ENCODE data around the gene OR5H1. TPM values are rescaled to one million over a fixed set of nuclear protein-coding genes. Genes with fewer than 3 reads are reported as not detected.
"Not testable (repeated sequence)": the region's sequence is repeated elsewhere in the genome, so short reads cannot be mapped to it uniquely, and the experiment has no call there.

OR5H1 gene
- total RNA-seq, 1 donor, result not detected

DNA sequence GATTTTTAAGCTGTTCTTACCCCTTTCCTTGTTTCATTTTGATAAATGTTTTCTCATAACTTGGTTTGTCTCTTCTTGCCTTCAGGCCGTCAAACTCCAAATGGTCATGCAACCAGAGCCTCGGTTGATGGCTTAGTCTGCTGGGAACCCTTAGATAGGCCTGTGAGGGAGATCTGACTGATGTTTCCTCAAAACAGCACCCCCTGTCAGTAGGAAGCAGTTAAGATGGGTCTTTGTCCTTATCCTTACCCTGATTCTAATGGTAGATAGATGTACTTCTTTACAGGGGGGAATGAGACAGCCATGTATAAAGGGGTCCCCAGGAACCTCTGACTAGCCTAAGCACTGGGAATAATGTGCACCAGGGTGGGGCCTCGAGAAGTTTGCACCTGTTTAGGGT is 16.3 kb upstream of the OR5H1 start:
- H3K4me3 ChIP-seq (ENCODE audit: low read depth, low read length), result no peak overlapping the region
- DNase-seq (ENCODE audit: low read depth), result no peak
- TF ChIP-seq, protein P1, sequence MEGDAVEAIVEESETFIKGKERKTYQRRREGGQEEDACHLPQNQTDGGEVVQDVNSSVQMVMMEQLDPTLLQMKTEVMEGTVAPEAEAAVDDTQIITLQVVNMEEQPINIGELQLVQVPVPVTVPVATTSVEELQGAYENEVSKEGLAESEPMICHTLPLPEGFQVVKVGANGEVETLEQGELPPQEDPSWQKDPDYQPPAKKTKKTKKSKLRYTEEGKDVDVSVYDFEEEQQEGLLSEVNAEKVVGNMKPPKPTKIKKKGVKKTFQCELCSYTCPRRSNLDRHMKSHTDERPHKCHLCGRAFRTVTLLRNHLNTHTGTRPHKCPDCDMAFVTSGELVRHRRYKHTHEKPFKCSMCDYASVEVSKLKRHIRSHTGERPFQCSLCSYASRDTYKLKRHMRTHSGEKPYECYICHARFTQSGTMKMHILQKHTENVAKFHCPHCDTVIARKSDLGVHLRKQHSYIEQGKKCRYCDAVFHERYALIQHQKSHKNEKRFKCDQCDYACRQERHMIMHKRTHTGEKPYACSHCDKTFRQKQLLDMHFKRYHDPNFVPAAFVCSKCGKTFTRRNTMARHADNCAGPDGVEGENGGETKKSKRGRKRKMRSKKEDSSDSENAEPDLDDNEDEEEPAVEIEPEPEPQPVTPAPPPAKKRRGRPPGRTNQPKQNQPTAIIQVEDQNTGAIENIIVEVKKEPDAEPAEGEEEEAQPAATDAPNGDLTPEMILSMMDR (IDR thresholded peaks at IDR 0.05; ENCODE audit: insufficient read depth, low read length), result no peak

DNA sequence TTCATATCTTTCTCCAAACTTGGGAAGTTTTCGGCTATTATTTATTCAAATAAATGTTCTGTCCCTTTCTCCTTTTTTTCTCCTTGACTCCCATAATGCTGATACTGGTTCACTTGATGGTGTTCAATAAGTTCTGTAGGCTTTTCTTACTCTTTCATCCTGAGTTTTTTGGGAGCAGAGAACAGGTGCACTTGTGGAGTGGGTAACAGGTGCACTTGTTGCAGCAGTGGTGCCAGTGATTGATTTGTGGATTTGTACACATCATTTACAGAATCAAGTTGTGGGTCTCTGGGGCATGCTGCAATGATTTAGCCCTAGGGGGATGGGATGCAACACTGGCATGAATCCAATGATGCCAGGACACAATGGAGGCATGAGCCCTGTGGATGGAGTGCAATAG is 14.8 kb upstream of the OR5H1 start:
- DNase-seq (ENCODE audit: low read depth), result no peak
- TF ChIP-seq, protein P1 (IDR thresholded peaks at IDR 0.05; ENCODE audit: insufficient read depth, low read length), result no peak
- no peak overlapping the region for H3K4me3 ChIP-seq (ENCODE audit: low read depth, low read length)

DNA sequence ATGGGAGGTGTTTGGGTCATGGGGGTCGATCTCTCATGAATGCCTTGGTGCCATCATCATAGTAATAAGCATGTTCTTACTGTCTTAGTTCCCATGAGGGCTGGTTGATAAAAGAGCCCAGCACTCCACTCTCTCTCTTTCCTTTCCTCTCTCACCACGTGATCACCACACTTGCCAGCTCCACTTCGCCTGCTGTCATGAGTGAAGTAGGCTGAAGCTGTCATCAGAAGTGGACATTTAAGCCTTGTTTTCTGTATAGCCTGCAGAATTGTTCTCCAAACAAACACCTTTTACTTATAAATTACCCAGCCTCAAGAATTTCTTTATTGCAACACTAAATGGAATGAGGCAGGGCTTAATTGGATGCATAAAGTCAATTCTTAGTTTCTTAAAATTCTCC is 6.1 kb downstream of the OR5H1 start:
- no peak overlapping the region for H3K4me3 ChIP-seq (ENCODE audit: low read depth, low read length)
- DNase-seq (ENCODE audit: low read depth), result no peak
- TF ChIP-seq, protein P1 (IDR thresholded peaks at IDR 0.05; ENCODE audit: insufficient read depth, low read length), result no peak

DNA sequence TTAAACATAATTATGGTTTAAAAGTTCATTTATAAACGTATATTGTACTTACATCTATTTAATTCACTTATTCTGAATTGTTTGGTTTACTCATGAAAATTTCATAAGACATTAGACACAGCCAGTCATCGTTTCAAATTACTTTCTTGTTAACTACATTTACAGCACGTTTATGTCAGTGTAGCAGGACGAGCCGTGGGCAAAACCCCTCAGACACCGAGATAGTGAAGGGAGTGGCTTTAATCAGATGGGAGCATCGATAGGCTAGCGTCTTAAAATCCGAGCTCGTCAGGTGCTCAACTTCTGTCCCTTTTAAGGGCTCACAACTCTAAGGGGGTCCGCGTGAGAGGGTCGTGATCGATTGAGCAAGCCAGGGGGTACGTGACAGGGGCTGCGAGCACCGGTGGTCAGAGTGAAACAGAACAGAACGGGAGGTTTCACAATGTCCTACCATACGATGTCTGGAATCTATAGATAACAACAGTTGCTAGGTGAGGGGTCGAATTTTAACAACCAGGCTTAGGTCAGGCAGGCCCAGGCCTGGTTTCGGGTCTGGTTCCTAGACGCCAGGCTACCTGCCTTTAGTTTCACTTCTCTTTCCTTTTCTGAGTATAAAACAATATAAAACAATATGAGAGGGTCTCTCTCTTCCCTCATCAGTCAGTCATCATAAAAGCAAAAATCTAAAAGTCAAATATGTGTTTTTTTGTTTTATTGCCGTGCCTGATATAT is 7.5 kb downstream of the OR5H1 start:
- H3K4me3 ChIP-seq (ENCODE audit: low read depth, low read length); DNase-seq (ENCODE audit: low read depth): not testable (repeated sequence)

DNA sequence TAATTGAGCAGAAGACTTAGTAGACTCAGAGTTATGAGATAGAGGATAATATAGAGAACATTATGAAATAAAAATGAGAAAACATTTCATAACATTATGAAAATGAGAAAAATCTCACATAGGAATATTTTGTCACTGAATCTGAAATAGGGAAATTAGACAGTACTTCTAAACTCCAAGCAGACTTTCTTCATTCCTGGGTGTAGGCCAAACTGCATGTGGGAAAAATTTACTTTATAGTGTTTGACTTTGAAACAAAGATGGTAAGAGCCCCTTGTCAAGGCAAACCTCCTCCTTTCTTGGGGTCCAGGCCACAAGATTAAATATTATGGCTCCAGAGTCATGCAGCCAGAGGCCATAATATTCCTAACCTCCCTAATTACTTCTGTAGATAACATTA is 10.0 kb downstream of the OR5H1 start:
- TF ChIP-seq, protein P1 (IDR thresholded peaks at IDR 0.05; ENCODE audit: insufficient read depth, low read length), result no peak
- no peak for DNase-seq (ENCODE audit: low read depth)

DNA sequence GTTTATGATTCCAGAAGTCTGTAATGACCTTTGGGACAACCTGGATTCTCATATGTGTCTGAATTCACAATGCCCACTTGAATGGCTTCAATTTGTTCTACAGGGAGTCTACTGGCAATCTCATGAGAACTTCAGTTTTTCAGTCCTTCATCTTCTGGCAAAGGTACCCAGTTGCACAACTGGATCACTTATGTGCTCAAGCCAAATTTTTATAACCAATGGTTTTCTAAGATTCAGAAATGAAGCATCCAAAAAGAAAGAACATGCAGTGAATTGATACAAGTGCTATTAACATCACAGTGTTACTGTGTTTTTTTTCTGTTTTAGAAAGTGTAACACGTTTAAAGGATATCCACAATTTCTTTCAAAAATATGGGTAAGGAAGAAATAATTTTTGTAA is 16.7 kb downstream of the OR5H1 start, which contains the start of gene OR5H14:
TSS of gene OR5H14 (plus strand) at position 301 of the 400 bp plus-strand sequence. CDS start 1,907 bp downstream, outside the sequence.
- TF ChIP-seq, protein P1 (IDR thresholded peaks at IDR 0.05; ENCODE audit: insufficient read depth, low read length), result no peak
- no peak for DNase-seq (ENCODE audit: low read depth)

More for the DNA sequence above, 10.0 kb downstream of the OR5H1 start:
- no peak overlapping the region for H3K4me3 ChIP-seq (ENCODE audit: low read depth, low read length)

DNA sequence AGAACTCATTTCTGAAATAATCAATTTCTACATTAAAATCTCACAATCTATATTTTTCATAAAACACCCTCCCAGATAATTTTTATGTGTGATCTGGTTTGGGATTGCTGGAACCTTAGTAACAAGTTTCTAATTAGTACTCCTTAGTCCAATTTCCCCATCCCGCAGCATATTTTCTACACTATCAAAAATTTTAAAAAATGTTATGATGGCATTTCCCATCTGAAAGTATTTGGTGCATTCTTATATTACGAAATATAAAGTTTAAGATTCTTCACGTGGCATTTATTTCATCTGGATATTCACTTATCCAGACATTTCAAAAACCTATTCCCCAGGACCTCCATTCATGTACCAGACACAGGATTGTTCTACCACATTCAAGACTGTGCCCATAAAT is 18.2 kb downstream of the OR5H1 start:
- TF ChIP-seq, protein P1 (IDR thresholded peaks at IDR 0.05; ENCODE audit: insufficient read depth, low read length), result no peak

More for the DNA sequence above, 16.7 kb downstream of the OR5H1 start, which contains the start of gene OR5H14:
- H3K4me3 ChIP-seq (ENCODE audit: low read depth, low read length), result no peak within 1 kb of the TSS

DNA sequence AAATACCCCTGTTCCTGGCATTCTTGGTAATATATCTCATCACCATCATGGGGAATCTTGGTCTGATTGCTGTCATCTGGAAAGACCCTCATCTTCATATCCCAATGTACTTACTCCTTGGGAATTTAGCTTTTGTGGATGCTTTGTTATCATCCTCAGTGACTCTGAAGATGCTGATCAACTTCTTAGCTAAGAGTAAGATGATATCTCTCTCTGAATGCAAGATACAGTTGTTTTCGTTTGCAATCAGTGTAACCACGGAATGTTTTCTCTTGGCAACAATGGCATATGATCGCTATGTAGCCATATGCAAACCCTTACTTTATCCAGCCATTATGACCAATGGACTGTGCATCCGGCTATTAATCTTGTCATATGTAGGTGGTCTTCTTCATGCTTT is 18.9 kb downstream of the OR5H1 start:
- H3K4me3 ChIP-seq (ENCODE audit: low read depth, low read length); DNase-seq (ENCODE audit: low read depth): not testable (repeated sequence)

More for the DNA sequence above, 18.2 kb downstream of the OR5H1 start:
- no peak for DNase-seq (ENCODE audit: low read depth)
- no peak overlapping the region for H3K4me3 ChIP-seq (ENCODE audit: low read depth, low read length)

All from fibroblast of the aortic adventitia (primary cell).